ENCODE measurements around the gene DRD3. TPM values are rescaled to one million over a fixed set of nuclear protein-coding genes. Genes with fewer than 3 reads are reported as not detected.
A peak's percentile ranks its signal among the peaks of the same experiment; 100 is the strongest.

DRD3 gene
- total and polyA plus RNA-seq, 2 of the 8 experiments (the other 6 are each of a cell fraction or from before 2014, with no cell fraction given), result 0.32 to 1.3 TPM

DNA sequence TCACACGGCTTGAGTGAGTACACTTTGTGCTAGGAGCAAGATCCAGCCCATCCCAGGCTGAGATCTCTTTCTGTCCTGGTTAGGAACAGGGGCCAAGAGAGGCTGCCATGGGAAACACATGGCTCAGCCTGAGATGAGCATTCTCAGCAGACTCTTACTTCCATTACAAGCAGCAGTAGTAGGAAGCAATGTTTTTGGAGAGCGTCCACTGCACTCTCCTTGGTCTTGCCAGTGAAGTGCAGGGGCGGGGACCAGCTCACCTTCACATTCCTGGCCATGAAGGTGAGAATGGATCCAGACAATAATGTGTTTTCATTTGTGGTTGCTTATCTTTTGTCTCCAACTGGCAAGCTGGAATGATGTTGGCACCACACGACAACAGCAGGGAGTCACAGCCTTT lies 33.8 kb upstream of the DRD3 start:
- no peak overlapping the region for H3K23ac ChIP-seq (ENCODE audit: insufficient read length)
- no peak for FAIRE-seq
- no peak overlapping the region for H3K14ac ChIP-seq (ENCODE audit: insufficient read length)
- peak overlapping the region; percentile 55; the same call in 1 of the 2 replicates for H3K18ac ChIP-seq (ENCODE audit: extremely low read depth, low read length)
- no peak overlapping the region for H4K8ac ChIP-seq (ENCODE audit: extremely low read depth, insufficient read depth, low read length)
- H3K9ac ChIP-seq (replicated peaks in 1 of 4; ENCODE audit: extremely low read depth in 1 of 4, low read depth in 3 of 4, low read length in 3 of 4), result no peak overlapping the region
- no peak overlapping the region for H3K4ac ChIP-seq (replicated peaks; ENCODE audit: insufficient read length, low read depth, low read length)
- ChIA-PET CTCF (ENCODE audit: partially characterized antibody) (interaction anchor here (0.8 to 1.4 kb wide), 2 partner anchors 78 to 172 kb away, joined by 4 read pairs; no protein-coding TSS in a partner anchor), POLR2A (ENCODE audit: partially characterized antibody) (interaction anchor here (0.7 kb wide), 1 partner anchor 78 kb away, joined by 3 read pairs; no protein-coding TSS in a partner anchor)
- no peak overlapping the region for H4K5ac ChIP-seq (ENCODE audit: insufficient read length, low read depth, low read length)
- TF ChIP-seq, protein P1, sequence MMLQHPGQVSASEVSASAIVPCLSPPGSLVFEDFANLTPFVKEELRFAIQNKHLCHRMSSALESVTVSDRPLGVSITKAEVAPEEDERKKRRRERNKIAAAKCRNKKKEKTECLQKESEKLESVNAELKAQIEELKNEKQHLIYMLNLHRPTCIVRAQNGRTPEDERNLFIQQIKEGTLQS (IDR thresholded peaks at IDR 0.05; ENCODE audit: insufficient read depth, low read depth, low read length), result no peak
- TF ChIP-seq GTF2F1 (IDR thresholded peaks at IDR 0.05; ENCODE audit: borderline replicate concordance, low read depth, low read length), result no peak
- no peak for TF ChIP-seq SIN3A (conservative IDR thresholded peaks at IDR 0.05 in 1 of 2, IDR thresholded peaks at IDR 0.05 in 1 of 2; ENCODE audit: low read depth in 1 of 2, low read length in 2 of 2)
- no peak for TF ChIP-seq BACH1 (IDR thresholded peaks at IDR 0.05; ENCODE audit: low read length)
- TF ChIP-seq SP2 (IDR thresholded peaks at IDR 0.05; ENCODE audit: low read length), result no peak
- no peak for DNase-seq (ENCODE audit: low read depth in 1 of 2, low spot score in 2 of 2)
- no peaks in the 10 kb centered on the region for H4K20me1 ChIP-seq (replicated peaks in 1 of 2; ENCODE audit: control insufficient read depth in 1 of 2, insufficient read depth in 2 of 2, low read length in 2 of 2)
- no peak overlapping the region for H2AFZ ChIP-seq (ENCODE audit: low read length)
- peak overlapping the region in 1 of 2 experiments; percentile 48; a peak in 1 of 4 replicates for H3K4me2 ChIP-seq (ENCODE audit: insufficient read depth in 1 of 2, low read depth in 2 of 2, low read length in 2 of 2)
- H3K9me3 ChIP-seq (ENCODE audit: insufficient read depth in 2 of 2, low read depth in 1 of 2, low read length in 1 of 2), result no peaks in the 10 kb centered on the region
- H3K4me3 ChIP-seq (ENCODE audit: extremely low read depth in 1 of 4, insufficient read depth in 2 of 4, low read depth in 3 of 4, low read length in 4 of 4), result no peak overlapping the region
- H3K56ac ChIP-seq (replicated peaks; ENCODE audit: insufficient read length, low read depth, low read length), result no peak overlapping the region
- no peaks in the 10 kb centered on the region for H3K79me1 ChIP-seq (ENCODE audit: low read depth, low read length)
- H3K27ac ChIP-seq (ENCODE audit: low read depth, low read length), result no peak overlapping the region
- peak overlapping the region; percentile 22 for H4K91ac ChIP-seq (replicated peaks; ENCODE audit: insufficient read length, low read length)
- H2BK120ac ChIP-seq (replicated peaks; ENCODE audit: low read depth, low read length), result no peak overlapping the region
- H3K79me2 ChIP-seq (ENCODE audit: control insufficient read depth in 1 of 2, insufficient read depth in 2 of 2, low read length in 2 of 2), result no peaks in the 10 kb centered on the region
- H2BK15ac ChIP-seq (ENCODE audit: low read length), result no peak overlapping the region
- H2BK20ac ChIP-seq (ENCODE audit: low read length), result peak overlapping the region; percentile 64; the same call in 1 of the 2 replicates
- no peaks in the 10 kb centered on the region for H3K36me3 ChIP-seq (ENCODE audit: control insufficient read depth in 2 of 4, insufficient read depth in 4 of 4, low read length in 3 of 4)
- H2BK5ac ChIP-seq (ENCODE audit: low read depth, low read length), result peak overlapping the region; percentile 20; the same call in 1 of the 2 replicates
- peaks cover 0 to 4% (median 1%) of the 10 kb centered on the region in 4 experiments; a peak in 3 of 7 replicates for H3K27me3 ChIP-seq (replicated peaks in 1 of 4; ENCODE audit: control insufficient read depth in 3 of 4, extremely low read depth in 1 of 4, insufficient read depth in 3 of 4, low read length in 3 of 4)
- peaks cover 3 to 16% (median 4%) of the 10 kb centered on the region in 4 experiments; a peak in 6 of 7 replicates for H3K4me1 ChIP-seq (replicated peaks in 1 of 4; ENCODE audit: control insufficient read depth in 3 of 4, insufficient read depth in 4 of 4, low read length in 3 of 4)
- WGBS, 2 experiments (ENCODE audit: extremely low coverage in 1 of 2, insufficient coverage in 1 of 2, insufficient read length in 1 of 2, insufficient replicate concordance in 2 of 2, low coverage in 1 of 2, low lambda C conversion rate in 2 of 2, missing lambda C conversion rate in 1 of 2), result 91% methylated on average over 4 of the region's 4 CpGs; no CpG with 5 or more reads in 1 of the 2 experiments
- H2BK12ac ChIP-seq (ENCODE audit: low read depth, low read length), result peak overlapping the region; percentile 41; the same call in 1 of the 2 replicates
- no peaks in the 10 kb centered on the region; the same call in 1 of the 2 replicates for H3K23me2 ChIP-seq (ENCODE audit: low read depth, low read length)
- peak overlapping the region; percentile 71; the same call in 1 of the 2 replicates for H2AK5ac ChIP-seq (ENCODE audit: low read depth, low read length)
